Subcutaneous abdominal adipose tissue (tissue), 5 donors: ENCODE results near the gene ZFYVE21.

ENCODE experiments used
- H3K27ac ChIP-seq: one replicate; pipeline ENCODE4 v1.7.0; 2013; ENCODE audit warnings: low read depth, mild to moderate bottlenecking, inconsistent platforms, low read length, moderate library complexity
- H3K27me3 ChIP-seq, 5 donors: one replicate each; pipeline ENCODE4 v1.7.0; 2013; ENCODE audit warnings: low read length in 5 of 5, inconsistent platforms in 1 of 5; ENCODE audit not compliant: control insufficient read depth in 5 of 5, insufficient read depth in 4 of 5
- H3K36me3 ChIP-seq, 5 donors: one replicate each; pipeline ENCODE4 v1.7.0; 2013; ENCODE audit warnings: low read length in 5 of 5; ENCODE audit not compliant: control insufficient read depth in 5 of 5, insufficient read depth in 5 of 5
- H3K4me1 ChIP-seq, 5 donors: one replicate each; pipeline ENCODE4 v1.7.0; 2013; ENCODE audit warnings: low read length in 5 of 5, mild to moderate bottlenecking in 3 of 5, moderate library complexity in 1 of 5; ENCODE audit not compliant: control insufficient read depth in 5 of 5, insufficient read depth in 5 of 5
- H3K4me3 ChIP-seq, 5 donors: one replicate each; pipeline ENCODE4 v1.7.0; 2013; ENCODE audit warnings: low read length in 5 of 5, low read depth in 1 of 5
- H3K9ac ChIP-seq, 5 donors: one replicate each; pipeline ENCODE4 v1.7.0; 2013; ENCODE audit warnings: low read length in 5 of 5, mild to moderate bottlenecking in 4 of 5, moderate library complexity in 3 of 5
- H3K9me3 ChIP-seq, 5 donors: one replicate each; pipeline ENCODE4 v1.7.0; 2013; ENCODE audit warnings: low read length in 5 of 5; ENCODE audit not compliant: control insufficient read depth in 5 of 5
- donor health status: healthy.
- donor health status: healthy.
- donor health status: healthy.
- donor health status: healthy.
- donor health status: healthy.

ZFYVE21 gene

GRCh38 chr14:103715052-103716000 is at the start of gene ZFYVE21, which contains the start of gene XRCC3:
ZFYVE21 (plus strand) TSS chr14:103715810; CDS start chr14:103715842, 32 bp downstream.
XRCC3 (minus strand) TSS chr14:103715451; CDS start chr14:103711087, 4,364 bp downstream.
- Histone ChIP-seq H3K4me1 (peaks cover 11 to 65% (median 57%) of the 10 kb centered on the region in 5 donors), H3K9ac (peak within 1 kb of the TSS in 4 of 5 donors; percentile 76 to 82 (median 78)), H3K9me3 (no peaks in the 10 kb centered on the region), H3K36me3 (no peaks in the 10 kb centered on the region), H3K27me3 (no peaks in the 10 kb centered on the region), H3K4me3 (peak within 1 kb of the TSS in 4 of 5 donors; percentile 68 to 80 (median 72)), H3K27ac (no peak within 1 kb of the TSS)

GRCh38 chr14:103667671-103668070 is 47.9 kb upstream of the ZFYVE21 start:
- Histone ChIP-seq H3K36me3 (peaks cover 25 to 86% (median 67%) of the 10 kb centered on the region in 5 donors), H3K4me1 (peaks cover 0 to 8% (median 6%) of the 10 kb centered on the region in 5 donors)

DNA sequence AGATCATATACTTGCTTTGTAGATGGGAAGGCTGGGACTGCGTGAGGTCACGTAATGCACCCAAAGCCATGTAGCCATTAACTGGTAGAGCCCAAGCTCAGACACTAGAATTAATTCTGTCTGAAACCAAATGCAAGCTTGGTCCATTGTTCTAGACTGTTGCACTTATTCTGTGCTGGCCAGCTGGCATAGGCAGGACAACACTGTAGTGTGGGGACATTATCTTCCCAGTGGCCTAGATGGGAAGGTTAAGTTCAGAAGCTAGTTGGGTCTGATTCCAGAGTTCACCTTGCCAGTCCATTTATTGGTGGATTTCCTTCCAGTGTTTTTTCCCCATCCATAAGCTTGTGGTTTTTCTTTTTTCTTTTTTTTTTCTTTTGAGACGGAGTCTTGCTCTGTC is 47.5 kb upstream of the ZFYVE21 start:
- H3K27ac ChIP-seq: no peak overlapping the region
- no peaks in the 10 kb centered on the region for H3K27me3 ChIP-seq
- H3K36me3 ChIP-seq: peaks cover 30 to 88% (median 70%) of the 10 kb centered on the region in 5 donors
- H3K9ac ChIP-seq: no peak overlapping the region
- H3K4me3 ChIP-seq: no peak overlapping the region
- H3K9me3 ChIP-seq: no peaks in the 10 kb centered on the region
- H3K4me1 ChIP-seq: peaks cover 0 to 8% (median 6%) of the 10 kb centered on the region in 5 donors

More at GRCh38 chr14:103667671-103668070, 47.9 kb upstream of the ZFYVE21 start:
- no peaks in the 10 kb centered on the region for H3K27me3 ChIP-seq
- no peak overlapping the region for H3K4me3 ChIP-seq
- H3K9ac ChIP-seq: no peak overlapping the region
- H3K27ac ChIP-seq: no peak overlapping the region
- H3K9me3 ChIP-seq: no peaks in the 10 kb centered on the region

GRCh38 chr14:103669370-103669769 is 46.2 kb upstream of the ZFYVE21 start:
- H3K27ac ChIP-seq: no peak overlapping the region
- peaks cover 38 to 89% (median 70%) of the 10 kb centered on the region in 5 donors for H3K36me3 ChIP-seq
- H3K9ac ChIP-seq: no peak overlapping the region
- H3K9me3 ChIP-seq: no peaks in the 10 kb centered on the region
- no peaks in the 10 kb centered on the region for H3K4me1 ChIP-seq
- H3K27me3 ChIP-seq: no peaks in the 10 kb centered on the region
- H3K4me3 ChIP-seq: no peak overlapping the region

GRCh38 chr14:103671911-103672310 is 43.7 kb upstream of the ZFYVE21 start:
- Histone ChIP-seq H3K4me3 (no peak overlapping the region), H3K27me3 (no peaks in the 10 kb centered on the region), H3K9ac (no peak overlapping the region), H3K36me3 (peaks cover 44 to 92% (median 86%) of the 10 kb centered on the region in 5 donors), H3K9me3 (no peaks in the 10 kb centered on the region), H3K27ac (no peak overlapping the region), H3K4me1 (no peaks in the 10 kb centered on the region)

DNA sequence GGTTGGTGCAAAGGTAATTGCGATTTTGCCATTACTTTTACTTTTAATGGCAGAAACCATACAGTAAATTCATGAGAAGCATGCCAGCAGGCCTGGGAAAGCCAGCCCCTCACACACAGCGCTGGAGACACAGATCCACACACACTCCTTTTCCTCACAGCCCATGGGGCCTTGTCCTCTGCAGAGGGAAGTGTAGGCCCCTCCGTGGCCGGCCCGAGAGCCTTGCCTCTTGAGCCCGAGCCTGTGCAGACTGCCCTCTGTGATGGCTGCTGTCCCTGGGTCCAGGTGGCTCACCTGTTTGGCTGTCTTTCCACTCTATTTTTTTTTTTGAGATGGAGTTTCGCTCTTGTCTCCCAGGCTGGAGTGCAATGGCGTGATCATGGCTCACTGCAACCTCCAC is 39.7 kb upstream of the ZFYVE21 start:
- peaks cover 40 to 99% (median 95%) of the 10 kb centered on the region in 5 donors for H3K36me3 ChIP-seq
- H3K27me3 ChIP-seq: no peaks in the 10 kb centered on the region
- H3K4me3 ChIP-seq: no peak overlapping the region

DNA sequence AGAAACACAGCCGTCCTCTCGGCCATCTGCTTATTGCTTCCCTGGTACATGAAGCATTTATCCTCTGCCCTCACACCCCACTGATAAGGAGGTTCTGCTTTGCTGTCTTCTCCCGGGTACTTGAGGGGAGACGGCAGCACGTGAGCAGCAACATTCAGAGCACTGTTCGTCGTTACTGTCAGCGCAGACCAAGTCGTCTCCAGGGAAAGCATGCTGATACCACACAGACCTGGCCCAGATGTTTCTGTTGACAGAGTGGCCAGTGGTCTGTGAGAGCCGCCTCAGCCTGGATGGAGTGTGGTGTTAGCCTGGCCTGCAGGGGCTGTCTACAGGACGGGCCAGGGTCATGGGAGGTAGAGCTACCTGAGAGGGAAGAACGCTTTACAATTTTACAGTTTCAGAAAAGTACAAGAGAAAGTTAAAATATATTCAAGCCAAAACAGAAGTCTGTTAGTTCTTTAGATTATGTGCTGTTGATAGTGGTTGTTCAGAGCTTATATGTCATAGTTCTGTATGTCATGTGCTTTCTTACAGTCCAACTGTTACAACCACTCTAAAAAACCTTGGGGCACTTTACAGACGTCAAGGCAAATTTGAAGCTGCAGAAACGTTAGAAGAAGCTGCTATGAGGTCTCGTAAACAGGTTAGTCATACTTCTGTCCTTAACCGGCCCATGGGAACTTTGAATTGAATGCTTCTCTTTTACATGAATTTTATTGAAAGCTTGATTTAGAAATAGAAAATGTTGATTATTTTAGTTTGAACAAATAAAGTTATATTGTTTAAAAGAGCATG is 38.5 kb upstream of the ZFYVE21 start:
- Histone ChIP-seq H3K36me3 (peaks cover 35 to 100% (median 88%) of the 10 kb centered on the region in 5 donors), H3K4me3 (no peak overlapping the region), H3K9ac (no peak overlapping the region), H3K27me3 (no peaks in the 10 kb centered on the region), H3K4me1 (peaks cover 0 to 5% (median 0%) of the 10 kb centered on the region in 5 donors), H3K9me3 (no peaks in the 10 kb centered on the region), H3K27ac (no peak overlapping the region)

More for the DNA sequence above, 39.7 kb upstream of the ZFYVE21 start:
- Histone ChIP-seq H3K9me3 (no peaks in the 10 kb centered on the region), H3K4me1 (peaks cover 0 to 5% (median 0%) of the 10 kb centered on the region in 5 donors), H3K27ac (no peak overlapping the region), H3K9ac (no peak overlapping the region)

- Histone ChIP-seq H3K9me3 (no peaks in the 10 kb centered on the region), H3K4me1 (peaks cover 0 to 9% (median 5%) of the 10 kb centered on the region in 5 donors), H3K9ac (no peak overlapping the region), H3K27me3 (no peaks in the 10 kb centered on the region), H3K27ac (no peak overlapping the region), H3K4me3 (no peak overlapping the region), H3K36me3 (peaks cover 16 to 99% (median 82%) of the 10 kb centered on the region in 5 donors)
Observed at GRCh38 chr14:103679351-103679750, 36.3 kb upstream of the ZFYVE21 start.

DNA sequence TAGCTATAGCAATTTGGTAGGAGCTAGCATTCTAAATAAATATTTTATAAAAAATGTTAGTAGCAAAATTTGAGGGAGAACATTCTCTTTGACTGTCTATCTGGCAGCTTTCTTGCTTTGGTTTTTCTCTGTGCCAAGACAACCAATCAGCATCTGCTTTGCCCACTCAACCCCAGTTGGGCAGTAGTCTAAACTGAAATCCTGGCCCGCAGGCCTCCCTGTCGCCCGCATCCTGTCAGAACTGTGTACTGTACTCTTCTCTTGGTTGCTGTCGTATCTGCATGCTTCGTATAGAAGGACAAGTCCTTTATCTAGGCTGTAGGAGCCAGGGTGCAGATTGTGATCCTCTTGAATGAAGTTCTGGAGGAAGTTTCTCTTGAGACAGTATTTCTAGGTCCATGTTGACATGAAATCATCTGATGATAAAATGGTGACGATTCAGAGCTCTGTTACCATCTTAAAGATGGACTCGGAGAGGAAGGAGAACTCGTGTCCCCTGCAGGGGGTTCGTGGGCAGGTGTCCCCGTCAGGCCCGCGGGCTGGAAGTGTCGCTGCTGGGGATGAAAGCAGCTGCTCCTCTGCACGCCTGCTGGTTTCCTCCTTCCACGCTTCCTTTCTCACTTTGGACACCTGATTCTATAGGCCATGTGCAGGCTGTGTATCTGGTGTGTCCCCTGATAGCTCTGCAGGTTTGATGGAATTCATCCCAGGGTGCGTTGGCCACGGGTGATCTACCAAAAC is 34.9 kb upstream of the ZFYVE21 start:
- Histone ChIP-seq H3K4me3 (no peak overlapping the region), H3K9ac (no peak overlapping the region), H3K9me3 (no peaks in the 10 kb centered on the region), H3K36me3 (peaks cover 12 to 99% (median 82%) of the 10 kb centered on the region in 5 donors), H3K27ac (no peak overlapping the region), H3K4me1 (peaks cover 0 to 21% (median 18%) of the 10 kb centered on the region in 5 donors), H3K27me3 (no peaks in the 10 kb centered on the region)
